Heart right ventricle (tissue), 16 donors: ENCODE measurements around the gene OGFR. TPM values are rescaled to one million over a fixed set of nuclear protein-coding genes. Genes with fewer than 3 reads are reported as not detected.
A peak's percentile ranks its signal among the peaks of the same experiment; 100 is the strongest.

ENCODE experiments used
- ATAC-seq, 8 donors: fragments of 200-7000 bp; cut with Tn5 transposase; one replicate each; pipeline ENCODE4 v1.9.1; 2020; ENCODE audit warnings: mild to moderate bottlenecking in 8 of 8, moderate library complexity in 8 of 8, moderate number of reproducible peaks in 1 of 8
- DNase-seq, 2 donors: peaks; one replicate each; pipeline ENCODE4 v3.0.0-alpha.2; 2020
- H3K27ac ChIP-seq, 10 donors: fragments of 200-600 bp; sonication (generic) in 2 of 10; one replicate each; pipeline versions ENCODE4 v1.5.0 to v1.8.0; 2020 to 2022; ENCODE audit warnings: mild to moderate bottlenecking in 3 of 10
- H3K27me3 ChIP-seq, 7 donors: fragments of 200-600 bp; one replicate each; pipeline ENCODE4 v1.8.0; 2021 to 2022; ENCODE audit warnings: mild to moderate bottlenecking in 2 of 7
- H3K36me3 ChIP-seq, 9 donors: fragments of 200-600 bp; sonication (generic) in 1 of 9; one replicate each; pipeline versions ENCODE4 v1.5.0 to v1.8.0; 2020 to 2022; ENCODE audit warnings: mild to moderate bottlenecking in 2 of 9
- H3K4me1 ChIP-seq, 9 donors: fragments of 200-600 bp; sonication (generic) in 1 of 9; one replicate each; pipeline versions ENCODE4 v1.5.0 to v1.8.0; 2020 to 2022; ENCODE audit warnings: mild to moderate bottlenecking in 4 of 9
- H3K4me3 ChIP-seq, 10 donors: fragments of 200-600 bp; sonication (generic) in 2 of 10; one replicate each; pipeline versions ENCODE4 v1.5.0 to v1.8.0; 2020 to 2022; ENCODE audit warnings: mild to moderate bottlenecking in 7 of 10, moderate library complexity in 2 of 10
- H3K9me3 ChIP-seq, 11 donors: fragments of 200-600 bp in 10 of 11; sonication (generic) in 2 of 11; one replicate each; pipeline versions ENCODE4 v1.5.0 to v1.8.0; 2013 to 2022; ENCODE audit warnings: mild to moderate bottlenecking in 2 of 11, control low read depth in 1 of 11, moderate library complexity in 1 of 11
- CTCF ChIP-seq, 9 donors: fragments of 200-600 bp; sonication (generic) in 2 of 9; IDR thresholded peaks; one replicate each; pipeline versions ENCODE4 v1.5.0 to v1.8.0; 2021 to 2022; ENCODE audit warnings: antibody characterized with exemption in 9 of 9, mild to moderate bottlenecking in 5 of 9, moderate library complexity in 1 of 9
- WGBS, 2 donors: extraction: QIAGEN DNeasy Blood & Tissue Kit; methylation state at CpG; one replicate each; pipeline ENCODE4 v1.1.7; 2013; ENCODE audit warnings: inconsistent platforms in 1 of 2; 5-methylcytosine and 5-hydroxymethylcytosine counted together
- intact Hi-C, 10 donors: fragments of 100-400 bp; cut with DNase I; formaldehyde crosslinking; loops; one replicate each; pipeline versions ENCODE4 v1.11.1 to v1.14.2; 2022
- polyA plus RNA-seq, 2 donors: library from polyadenylated mRNA; stranded (reverse); fragments of 200-250 nt; gene quantifications; one replicate each; pipeline ENCODE4 v1.2.3, GENCODE V29; 2013
- total RNA-seq, 10 donors: library from RNA; stranded (reverse); fragmentation: NEBNext Ultra II Directional in 3 of 10; extraction: Animal tissue kit (Norgen Biotek cat#: 25700) in 3 of 10; gene quantifications; one replicate each; pipeline versions ENCODE4 v1.2.1 to v1.2.4, GENCODE V29; 2021 to 2023
- donor health status: Arrhythmogenic right ventricular cardiomyopathy.
- donor health status: ischemic (EF 13 %, LVEDD 7.1; RV severe dilation, severe dysfunction).
- donor health status: healthy with polysubstance abuse.
- donor health status: DM: no; HTN: yes; CAD: no.
- donor health status: DM: no; HTN: no; CAD: no.
- donor health status: ischemic (EF 25% LVEDD 6.9; RV normal size, moderate dysfunction).
- donor health status: ischemic (EF 25% LVEDD 5.7; RV mildly dilated, moderate dysfunction).
- donor health status: healthy.
- donor health status: DM: yes; HTN: yes; CAD: no.
- donor health status: Ischemic cardiomyopathy.
- donor health status: ischemic (EF 35%, LVEDD 5.7; RV mildly dilated, moderate dysfunction).
- donor health status: nonischemic (EF 11% LVEDD 7.7; RV severe dilation, severe dysfunction).
- donor health status: DM: yes; HTN: yes; CAD: no.
- donor health status: PGD.
- donor health status: ischemic (EF 29% LVEDD 5.4; RV normal size, mild dysfunction).
- donor health status: nonischemic (EF 23%, LVEDD 6.1; RV moderate dilation, normal function).

The OGFR gene
- total and polyA plus RNA-seq, 12 donors = 13.0 to 37.5 (median 17.5) TPM

GRCh38 chr20:62775206-62775605, 29.4 kb upstream of the OGFR start:
- Histone ChIP-seq H3K27ac (no peak overlapping the region), H3K27me3 (peaks cover 0 to 30% (median 4%) of the 10 kb centered on the region in 7 donors), H3K4me3 (no peak overlapping the region), H3K9me3 (no peaks in the 10 kb centered on the region), H3K4me1 (peaks cover 0 to 34% (median 0%) of the 10 kb centered on the region in 9 donors), H3K36me3 (no peaks in the 10 kb centered on the region)
- intact Hi-C loops = no loop called here
- no peak for TF ChIP-seq CTCF (IDR thresholded peaks at IDR 0.05)
- DNase-seq (no peak), ATAC-seq (no peak)
- 89% methylated on average over 9 of the region's 9 CpGs for WGBS, 2 donors

- no peak overlapping the region for H3K4me3 ChIP-seq
- peak overlapping the region in 3 of 10 donors; percentile 19 to 71 (median 58) for H3K27ac ChIP-seq
- H3K9me3 ChIP-seq = no peaks in the 10 kb centered on the region
- no peak for ATAC-seq
- peaks cover 0 to 26% (median 4%) of the 10 kb centered on the region in 7 donors for H3K27me3 ChIP-seq
- no peak for DNase-seq
- 90 to 94% methylated on average over 24 of the region's 24 CpGs for WGBS, 2 donors
- H3K36me3 ChIP-seq = no peaks in the 10 kb centered on the region
- TF ChIP-seq CTCF (IDR thresholded peaks at IDR 0.05) = no peak
- peaks cover 0 to 34% (median 0%) of the 10 kb centered on the region in 9 donors for H3K4me1 ChIP-seq
- intact Hi-C loops = no loop called here
Measured at GRCh38 chr20:62776035-62776691, 28.5 kb upstream of the OGFR start.

GRCh38 chr20:62776692-62777527, 27.7 kb upstream of the OGFR start:
- TF ChIP-seq CTCF (IDR thresholded peaks at IDR 0.05) = no peak
- H3K36me3 ChIP-seq = no peaks in the 10 kb centered on the region
- peaks cover 0 to 34% (median 0%) of the 10 kb centered on the region in 9 donors for H3K4me1 ChIP-seq
- H3K27me3 ChIP-seq = peaks cover 0 to 26% (median 4%) of the 10 kb centered on the region in 7 donors
- intact Hi-C loops = no loop called here
- peak overlapping the region in 3 of 10 donors; percentile 19 to 71 (median 58) for H3K27ac ChIP-seq
- no peaks in the 10 kb centered on the region for H3K9me3 ChIP-seq
- H3K4me3 ChIP-seq = no peak overlapping the region
- ATAC-seq = peak in 6 of 8 donors; percentile 26 to 69 (median 42)
- WGBS, 2 donors = 69 to 70% methylated on average over 14 of the region's 14 CpGs
- DNase-seq = no peak

- Histone ChIP-seq H3K27ac (peak overlapping the region in 1 of 10 donors; percentile 38), H3K36me3 (no peaks in the 10 kb centered on the region), H3K9me3 (no peaks in the 10 kb centered on the region), H3K4me1 (peaks cover 0 to 36% (median 4%) of the 10 kb centered on the region in 9 donors), H3K27me3 (peaks cover 0 to 26% (median 4%) of the 10 kb centered on the region in 7 donors), H3K4me3 (no peak overlapping the region)
- 92 to 95% methylated on average over 8 of the region's 8 CpGs for WGBS, 2 donors
- intact Hi-C loops = no loop called here
- ATAC-seq = no peak
- DNase-seq = no peak
- TF ChIP-seq CTCF (IDR thresholded peaks at IDR 0.05) = no peak
Measured at GRCh38 chr20:62777528-62777830, 27.2 kb upstream of the OGFR start.
